ENCODE measurements around the gene RASGRP3. TPM values are rescaled to one million over a fixed set of nuclear protein-coding genes. Genes with fewer than 3 reads are reported as not detected.
A peak's percentile ranks its signal among the peaks of the same experiment; 100 is the strongest.

The RASGRP3 gene
- total and polyA plus RNA-seq, 2 donors (not counting 3 experiments of a cell fraction or from before 2014, with no cell fraction given) = 16.0 to 39.6 TPM

GRCh38 chr2:33529771-33530481 is 53.5 kb downstream of the RASGRP3 start:
- Histone ChIP-seq H3K9me3 (replicated peaks; ENCODE audit: control insufficient read depth, insufficient read depth, low read length) (no peaks in the 10 kb centered on the region), H3K27ac (ENCODE audit: insufficient read depth, low read depth, low read length) (no peak overlapping the region), H3K4me1 (ENCODE audit: control insufficient read depth, extremely low read depth, insufficient read depth, low read length) (no peaks in the 10 kb centered on the region), H3K4me2 (ENCODE audit: insufficient read depth, low read length) (no peak overlapping the region), H2AFZ (ENCODE audit: low read depth, low read length) (no peak overlapping the region), H3K27me3 (ENCODE audit: control insufficient read depth in 2 of 2, insufficient read depth in 2 of 2, low read length in 2 of 2) (no peaks in the 10 kb centered on the region), H3K9ac (replicated peaks; ENCODE audit: extremely low read depth, insufficient read depth, low read length) (no peak overlapping the region), H3K36me3 (ENCODE audit: control insufficient read depth in 2 of 2, extremely low read depth in 1 of 2, insufficient read depth in 2 of 2, low read length in 2 of 2) (no peaks in the 10 kb centered on the region), H3K4me3 (replicated peaks in 1 of 3; ENCODE audit: insufficient read depth in 1 of 3, low read depth in 1 of 3, low read length in 3 of 3) (no peak overlapping the region), H3K79me2 (ENCODE audit: control insufficient read depth, insufficient read depth, low read length) (no peaks in the 10 kb centered on the region), H3K9me1 (replicated peaks; ENCODE audit: control insufficient read depth, extremely low read depth, insufficient read depth, low read length) (no peaks in the 10 kb centered on the region), H4K20me1 (replicated peaks; ENCODE audit: control insufficient read depth, extremely low read depth, insufficient read depth, low read length) (no peaks in the 10 kb centered on the region)
- intact Hi-C loops (cut with micrococcal nuclease) (no loop called here), dilution Hi-C loops (cut with MboI; ENCODE audit: extremely low pct_ligation_motif_present, low sequenced_read_pairs) (no loop called here)
- ChIA-PET POLR2A (no interaction called here), CTCF (interaction anchor here (1.0 kb wide), 1 partner anchor 25 kb away, joined by 4 read pairs; no protein-coding TSS in a partner anchor)
- TF ChIP-seq FOS (IDR thresholded peaks at IDR 0.05; ENCODE audit: borderline replicate concordance, insufficient read depth, low read length) = peak; percentile 35
- no peak for TF ChIP-seq MYC (IDR thresholded peaks at IDR 0.05; ENCODE audit: low read depth, low read length)
- TF ChIP-seq JUN (IDR thresholded peaks at IDR 0.05; ENCODE audit: borderline replicate concordance, insufficient read depth, insufficient read length, low read depth) = peak; percentile 31
- TF ChIP-seq POLR2A (IDR thresholded peaks at IDR 0.05; ENCODE audit: low read depth, low read length) = no peak
- BruUV-seq (replicated peaks) = no TSS peak
- DNase-seq (ENCODE audit: low read depth, low spot score) (peak; percentile 12), FAIRE-seq (no peak)

- Histone ChIP-seq H3K9me1 (replicated peaks; ENCODE audit: control insufficient read depth, extremely low read depth, insufficient read depth, low read length) (no peaks in the 10 kb centered on the region), H3K79me2 (ENCODE audit: control insufficient read depth, insufficient read depth, low read length) (no peaks in the 10 kb centered on the region), H3K27ac (ENCODE audit: insufficient read depth, low read depth, low read length) (no peak overlapping the region), H3K9ac (replicated peaks; ENCODE audit: extremely low read depth, insufficient read depth, low read length) (no peak overlapping the region), H3K36me3 (ENCODE audit: control insufficient read depth in 2 of 2, extremely low read depth in 1 of 2, insufficient read depth in 2 of 2, low read length in 2 of 2) (no peaks in the 10 kb centered on the region), H3K4me1 (ENCODE audit: control insufficient read depth, extremely low read depth, insufficient read depth, low read length) (no peaks in the 10 kb centered on the region), H3K4me2 (ENCODE audit: insufficient read depth, low read length) (no peak overlapping the region), H3K9me3 (replicated peaks; ENCODE audit: control insufficient read depth, insufficient read depth, low read length) (no peaks in the 10 kb centered on the region), H3K4me3 (replicated peaks in 1 of 3; ENCODE audit: insufficient read depth in 1 of 3, low read depth in 1 of 3, low read length in 3 of 3) (no peak overlapping the region), H2AFZ (ENCODE audit: low read depth, low read length) (no peak overlapping the region), H4K20me1 (replicated peaks; ENCODE audit: control insufficient read depth, extremely low read depth, insufficient read depth, low read length) (no peaks in the 10 kb centered on the region), H3K27me3 (ENCODE audit: control insufficient read depth in 2 of 2, insufficient read depth in 2 of 2, low read length in 2 of 2) (no peaks in the 10 kb centered on the region)
- FAIRE-seq = no peak
- POLR2A ChIA-PET = no interaction called here
- dilution Hi-C loops (cut with MboI; ENCODE audit: extremely low pct_ligation_motif_present, low sequenced_read_pairs) = no loop called here
- DNase-seq (ENCODE audit: low read depth, low spot score) = no peak
- BruUV-seq (replicated peaks) = no TSS peak
- CTCF ChIA-PET = no interaction called here
- intact Hi-C loops (cut with micrococcal nuclease) = no loop called here
- TF ChIP-seq JUN (IDR thresholded peaks at IDR 0.05; ENCODE audit: borderline replicate concordance, insufficient read depth, insufficient read length, low read depth) (no peak), POLR2A (IDR thresholded peaks at IDR 0.05; ENCODE audit: low read depth, low read length) (no peak), CTCF (IDR thresholded peaks at IDR 0.05; ENCODE audit: extremely low read depth in 1 of 2, insufficient read depth in 1 of 2, low read depth in 1 of 2, low read length in 2 of 2) (no peak), GATA2 (IDR thresholded peaks at IDR 0.05; ENCODE audit: insufficient read depth, insufficient read length, low read depth, low read length) (no peak), MYC (IDR thresholded peaks at IDR 0.05; ENCODE audit: low read depth, low read length) (no peak), FOS (IDR thresholded peaks at IDR 0.05; ENCODE audit: borderline replicate concordance, insufficient read depth, low read length) (no peak), MAX (IDR thresholded peaks at IDR 0.05; ENCODE audit: insufficient read depth, insufficient read length) (no peak), EZH2 (IDR thresholded peaks at IDR 0.05; ENCODE audit: borderline replicate concordance, low read depth, low read length, severe bottlenecking) (no peak), POLR2AphosphoS5 (IDR thresholded peaks at IDR 0.05; ENCODE audit: insufficient read depth, low read depth, low read length) (no peak)
Measured at GRCh38 chr2:33530690-33531548, 54.5 kb downstream of the RASGRP3 start.

All from endothelial cell of umbilical vein (primary cell).